HCT116 (cell line): ENCODE measurements around the gene DNAH5. TPM values are rescaled to one million over a fixed set of nuclear protein-coding genes. Genes with fewer than 3 reads are reported as not detected.
"Not testable (repeated sequence)": the region's sequence is repeated elsewhere in the genome, so short reads cannot be mapped to it uniquely, and the experiment has no call there.

ENCODE experiments used
- ATAC-seq: fragments of 200-7000 bp; cut with Tn5 transposase; 2 replicates; pipeline ENCODE4 v1.9.1; 2020; ENCODE audit warnings: mild to moderate bottlenecking, moderate library complexity
- BruUV-seq: library from RNA; stranded (reverse); fragments of 400-500 nt; replicated peaks from 2 replicates; lab custom pipeline; 2021; lab: Mats Ljungman, UMichigan
- CTCF ChIA-PET: fragments of 300-600 bp; sonication (Branson Sonifier 250); formaldehyde crosslinking; loops from one replicate; lab custom pipeline; 2021; ENCODE audit warnings: antibody characterized with exemption; lab: Charles Lee
- POLR2A ChIA-PET: fragments of 300-600, 350-600 bp; sonication (Branson Sonifier 250); formaldehyde crosslinking; loops from one replicate; lab custom pipeline; 2021; ENCODE audit warnings: antibody characterized with exemption; lab: Charles Lee
- RAD21 ChIA-PET, 2 experiments: fragments of 300-600 bp; sonication (Branson Sonifier 250); formaldehyde crosslinking; loops; one replicate each; lab custom pipeline; 2023; ENCODE audit warnings: low total read pairs in 2 of 2; ENCODE audit not compliant: uncharacterized antibody in 2 of 2, unreplicated experiment in 2 of 2, low non-redundant PET in 1 of 2; lab: Charles Lee
- DNase-seq: peaks from one replicate; pipeline ENCODE4 v3.0.0-alpha.2; 2010; ENCODE audit warnings: low read depth, low spot score
- H2AFZ ChIP-seq: fragments of 200-600 bp; shearing (Covaris generic), sonication (generic); 2 replicates; pipeline ENCODE4 v1.6.1; 2017; ENCODE audit warnings: low read depth, mixed run types, mixed read lengths, antibody characterized with exemption, low read length; ENCODE audit not compliant: poor library complexity, severe bottlenecking
- H3K27ac ChIP-seq: 2 replicates; pipeline ENCODE4 v1.5.1; 2012; ENCODE audit warnings: low read depth, low read length
- H3K27me3 ChIP-seq: fragments of 200-600 bp; sonication (generic); 2 replicates; pipeline ENCODE4 v1.6.1; 2016; ENCODE audit warnings: mixed run types, low read length, mixed read lengths; ENCODE audit not compliant: insufficient read depth
- H3K36me3 ChIP-seq, 2 experiments: fragments of 200-500 bp in 1 of 2; fragments of 200-600 bp in 1 of 2; sonication (Bioruptor generic) in 1 of 2; sonication (generic) in 1 of 2; 2 replicates each; pipeline versions ENCODE4 v1.5.1 to v1.6.1; 2014 to 2016; ENCODE audit warnings: low read length in 2 of 2, inconsistent platforms in 1 of 2, mixed read lengths in 1 of 2, mixed run types in 1 of 2; ENCODE audit not compliant: insufficient read depth in 2 of 2, control insufficient read depth in 1 of 2
- H3K4me1 ChIP-seq, 2 experiments: fragments of 200-600 bp in 1 of 2; sonication (generic) in 1 of 2; 2 replicates each; pipeline versions ENCODE4 v1.5.1 to v1.6.1; 2012 to 2017; ENCODE audit warnings: low read length in 2 of 2, inconsistent platforms in 1 of 2, mild to moderate bottlenecking in 1 of 2, mixed read lengths in 1 of 2, mixed run types in 1 of 2, moderate library complexity in 1 of 2; ENCODE audit not compliant: insufficient read depth in 2 of 2, control insufficient read depth in 1 of 2
- H3K4me2 ChIP-seq: fragments of 200-600 bp; sonication (generic); 2 replicates; pipeline ENCODE4 v1.6.1; 2017; ENCODE audit warnings: mixed run types, low read length, mixed read lengths
- H3K4me3 ChIP-seq, 2 experiments: fragments of 200-600 bp in 1 of 2; sonication (generic) in 1 of 2; replicated peaks in 1 of 2; 2 replicates each; pipeline ENCODE4 v1.5.1; 2011 to 2016; ENCODE audit warnings: low read length in 2 of 2, control low read depth in 1 of 2, low read depth in 1 of 2, mild to moderate bottlenecking in 1 of 2, mixed read lengths in 1 of 2, mixed run types in 1 of 2
- H3K79me2 ChIP-seq: fragments of 200-600 bp; sonication (generic); 2 replicates; pipeline ENCODE4 v1.6.1; 2017; ENCODE audit warnings: mild to moderate bottlenecking, mixed run types, low read length, moderate library complexity, mixed read lengths; ENCODE audit not compliant: insufficient read depth
- H3K9ac ChIP-seq: fragments of 200-600 bp; sonication (generic); 2 replicates; pipeline ENCODE4 v1.6.1; 2016; ENCODE audit warnings: low read length, mixed read lengths
- H3K9me2 ChIP-seq: fragments of 200-600 bp; sonication (generic), shearing (Covaris generic); 2 replicates; pipeline ENCODE4 v1.6.1; 2017; ENCODE audit warnings: mixed run types, mild to moderate bottlenecking, moderate library complexity; ENCODE audit not compliant: insufficient read depth
- H3K9me3 ChIP-seq, 2 experiments: fragments of 200-500 bp in 1 of 2; fragments of 200-600 bp in 1 of 2; sonication (Bioruptor generic) in 1 of 2; sonication (generic) in 1 of 2; 2 replicates each; pipeline ENCODE4 v1.6.1; 2014 to 2017; ENCODE audit warnings: low read length in 2 of 2, mixed read lengths in 2 of 2, inconsistent platforms in 1 of 2, low read depth in 1 of 2, mild to moderate bottlenecking in 1 of 2, mixed run types in 1 of 2, moderate library complexity in 1 of 2; ENCODE audit not compliant: control insufficient read depth in 1 of 2, insufficient read depth in 1 of 2
- H4K20me1 ChIP-seq: fragments of 200-600 bp; sonication (generic), shearing (Covaris generic); 2 replicates; pipeline ENCODE4 v1.6.1; 2017; ENCODE audit warnings: mixed run types, mild to moderate bottlenecking, moderate library complexity; ENCODE audit not compliant: insufficient read depth
- CBX3 ChIP-seq: IDR thresholded peaks from 2 replicates; pipeline ENCODE4 v1.6.1; 2012; ENCODE audit warnings: low read depth
- CEBPB ChIP-seq: IDR thresholded peaks from 2 replicates; pipeline ENCODE4 v1.6.1; 2012; ENCODE audit warnings: low read depth
- ELF1 ChIP-seq: IDR thresholded peaks from 2 replicates; pipeline ENCODE4 v1.6.1; 2012; ENCODE audit warnings: low read depth, borderline replicate concordance
- EZH2 ChIP-seq: fragments of 200-600 bp; sonication (generic); IDR thresholded peaks from 2 replicates; pipeline ENCODE4 v1.6.1; 2017; ENCODE audit warnings: antibody characterized with exemption, mixed run types
- FOSL1 ChIP-seq: IDR thresholded peaks from 2 replicates; pipeline ENCODE4 v1.6.1; 2012; ENCODE audit warnings: low read depth
- POLR2AphosphoS5 ChIP-seq: IDR thresholded peaks from 2 replicates; pipeline ENCODE4 v1.6.1; 2011; ENCODE audit warnings: mild to moderate bottlenecking, low read depth, low read length, moderate library complexity
- RAD21 ChIP-seq: IDR thresholded peaks from 2 replicates; pipeline ENCODE4 v1.6.1; 2012; ENCODE audit warnings: low read depth, mild to moderate bottlenecking
- SIN3A ChIP-seq: IDR thresholded peaks from 2 replicates; pipeline ENCODE4 v1.6.1; 2012; ENCODE audit warnings: low read depth
- SP1 ChIP-seq: IDR thresholded peaks from 2 replicates; pipeline ENCODE4 v1.6.1; 2012; ENCODE audit warnings: low read depth
- SRF ChIP-seq: IDR thresholded peaks from 2 replicates; pipeline ENCODE4 v1.6.1; 2012; ENCODE audit warnings: low read depth
- TCF7L2 ChIP-seq: IDR thresholded peaks from 2 replicates; pipeline ENCODE4 v1.7.0; 2011; ENCODE audit warnings: borderline replicate concordance, inconsistent platforms; ENCODE audit not compliant: insufficient read depth, insufficient read length; ENCODE audit errors: extremely low read depth
- intact Hi-C: fragments of 100-400 bp; cut with micrococcal nuclease; formaldehyde crosslinking; loops from 2 replicates; pipeline ENCODE4 v1.10.0; 2022
- total RNA-seq: library from RNA; stranded (reverse); gene quantifications from one replicate; pipeline ENCODE4 v1.2.1, GENCODE V29; 2021; ENCODE audit not compliant: unreplicated experiment
- TF ChIP-seq, protein P1 (sequence below), 3 experiments: fragments of 200-600 bp in 1 of 3; sonication (generic) in 1 of 3; IDR thresholded peaks in 2 of 3; conservative IDR thresholded peaks in 1 of 3; 2 replicates each; pipeline ENCODE4 v1.5.1; 2012 to 2017; ENCODE audit warnings: low read depth in 2 of 3, low read length in 2 of 3, antibody characterized with exemption in 1 of 3, borderline replicate concordance in 1 of 3, control low read depth in 1 of 3, mild to moderate bottlenecking in 1 of 3, mixed read lengths in 1 of 3, mixed run types in 1 of 3, moderate library complexity in 1 of 3; ENCODE audit not compliant: insufficient read depth in 1 of 3

Gene DNAH5
- total RNA-seq, 1 experiment from 2014 or later = 0.37 TPM

DNA sequence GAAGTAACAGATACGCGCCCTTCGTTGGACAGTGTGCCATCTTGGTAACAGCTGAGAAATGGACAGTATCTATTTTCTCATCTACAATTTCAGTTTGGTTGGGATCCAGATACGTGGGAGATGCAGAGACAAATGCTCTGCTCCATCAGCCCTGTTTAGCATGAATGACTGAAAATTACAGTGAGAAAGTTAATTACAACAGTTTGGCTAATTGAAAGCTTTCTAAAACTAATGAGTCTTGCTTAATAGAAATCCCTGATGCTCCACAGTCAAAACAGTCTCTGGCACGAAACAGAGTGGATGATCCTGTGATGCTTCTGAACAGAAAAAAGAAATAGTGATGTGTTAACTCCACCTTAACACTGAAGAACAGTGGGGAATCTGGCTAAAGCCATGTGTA, 140.2 kb downstream of the DNAH5 start (continued):
- TF ChIP-seq, protein P1, sequence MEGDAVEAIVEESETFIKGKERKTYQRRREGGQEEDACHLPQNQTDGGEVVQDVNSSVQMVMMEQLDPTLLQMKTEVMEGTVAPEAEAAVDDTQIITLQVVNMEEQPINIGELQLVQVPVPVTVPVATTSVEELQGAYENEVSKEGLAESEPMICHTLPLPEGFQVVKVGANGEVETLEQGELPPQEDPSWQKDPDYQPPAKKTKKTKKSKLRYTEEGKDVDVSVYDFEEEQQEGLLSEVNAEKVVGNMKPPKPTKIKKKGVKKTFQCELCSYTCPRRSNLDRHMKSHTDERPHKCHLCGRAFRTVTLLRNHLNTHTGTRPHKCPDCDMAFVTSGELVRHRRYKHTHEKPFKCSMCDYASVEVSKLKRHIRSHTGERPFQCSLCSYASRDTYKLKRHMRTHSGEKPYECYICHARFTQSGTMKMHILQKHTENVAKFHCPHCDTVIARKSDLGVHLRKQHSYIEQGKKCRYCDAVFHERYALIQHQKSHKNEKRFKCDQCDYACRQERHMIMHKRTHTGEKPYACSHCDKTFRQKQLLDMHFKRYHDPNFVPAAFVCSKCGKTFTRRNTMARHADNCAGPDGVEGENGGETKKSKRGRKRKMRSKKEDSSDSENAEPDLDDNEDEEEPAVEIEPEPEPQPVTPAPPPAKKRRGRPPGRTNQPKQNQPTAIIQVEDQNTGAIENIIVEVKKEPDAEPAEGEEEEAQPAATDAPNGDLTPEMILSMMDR (IDR thresholded peaks at IDR 0.05 in 2 of 3, conservative IDR thresholded peaks at IDR 0.05 in 1 of 3; ENCODE audit: borderline replicate concordance in 1 of 3, insufficient read depth in 1 of 3, low read depth in 2 of 3, low read length in 2 of 3) = no peak
- TF ChIP-seq, all 23 proteins: peak for 0

DNA sequence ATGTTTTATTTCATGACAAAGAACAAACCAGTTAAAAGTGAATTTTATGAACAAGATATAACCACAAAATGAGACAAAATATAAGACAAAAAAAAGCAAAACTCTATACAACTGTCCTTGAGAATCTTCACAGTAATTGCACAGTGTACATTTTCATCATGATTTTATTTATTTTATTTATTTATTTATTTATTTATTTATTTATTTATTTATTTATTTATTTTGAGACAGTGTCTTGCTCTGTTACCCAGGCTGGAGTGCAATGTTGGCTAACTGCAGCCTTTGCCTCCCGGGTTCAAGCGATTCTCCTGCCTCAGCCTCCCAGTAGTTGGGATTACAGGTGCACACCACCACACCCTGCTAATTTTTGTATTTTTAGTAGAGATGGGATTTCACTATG, 145.9 kb downstream of the DNAH5 start:
- H3K27ac ChIP-seq, H2AFZ ChIP-seq, BruUV-seq, H3K4me1 ChIP-seq, DNase-seq, RAD21 ChIA-PET, H3K9me3 ChIP-seq, ATAC-seq, intact Hi-C loops, H3K4me3 ChIP-seq, CTCF ChIA-PET, H3K36me3 ChIP-seq, H3K9me2 ChIP-seq, H4K20me1 ChIP-seq, H3K9ac ChIP-seq, H3K79me2 ChIP-seq, POLR2A ChIA-PET, H3K4me2 ChIP-seq, H3K27me3 ChIP-seq: not testable (repeated sequence)

DNA sequence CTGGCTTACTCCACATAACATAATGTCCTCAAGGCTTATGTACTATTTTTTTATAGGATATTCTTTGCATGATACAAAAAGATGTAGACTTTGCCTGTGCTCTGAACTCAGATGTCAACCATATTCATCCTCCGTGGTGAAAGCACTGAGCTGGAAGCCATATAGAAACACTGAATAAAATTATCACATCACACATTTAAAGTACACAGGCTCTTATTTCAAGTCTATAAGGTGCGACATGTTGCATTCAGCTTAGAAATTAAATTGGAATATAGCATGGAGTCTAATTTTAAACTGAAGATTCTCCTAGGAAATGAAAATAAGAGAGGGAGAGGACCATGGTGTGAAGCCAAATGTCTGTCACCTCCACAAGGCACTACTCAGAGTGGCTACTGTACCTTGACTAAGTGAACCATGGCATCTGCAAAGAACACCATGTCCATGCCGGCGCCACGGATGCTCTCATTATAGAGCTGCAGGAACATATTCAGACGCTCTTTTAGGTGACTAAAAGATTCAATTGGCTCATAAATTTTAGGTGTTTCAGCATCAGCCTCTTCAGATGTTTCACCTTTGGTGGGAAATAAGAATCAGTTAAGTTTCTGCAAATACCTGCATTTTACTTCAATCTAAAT, 158.6 kb downstream of the DNAH5 start:
- H3K79me2 ChIP-seq = no peaks in the 10 kb centered on the region
- ChIA-PET CTCF (no interaction called here), POLR2A (no interaction called here), RAD21 (no interaction called here)
- no peak overlapping the region for H3K4me3 ChIP-seq
- ATAC-seq (no peak), DNase-seq (no peak)
- H3K9me2 ChIP-seq = no peaks in the 10 kb centered on the region
- no TSS peak for BruUV-seq
- H3K27me3 ChIP-seq = no peaks in the 10 kb centered on the region
- no peaks in the 10 kb centered on the region for H4K20me1 ChIP-seq
- H3K27ac ChIP-seq = no peak overlapping the region
- H3K9me3 ChIP-seq = no peaks in the 10 kb centered on the region
- TF ChIP-seq CBX3 = no peak
- no peak for TF ChIP-seq CEBPB
- TF ChIP-seq POLR2AphosphoS5 = no peak
- TF ChIP-seq FOSL1 = no peak
- TF ChIP-seq ELF1 = no peak
- no peak for TF ChIP-seq EZH2
- no peak for TF ChIP-seq SRF
- no peak for TF ChIP-seq TCF7L2
- no peak for TF ChIP-seq SP1
- TF ChIP-seq SIN3A = no peak
- no peak for TF ChIP-seq RAD21
- H3K9ac ChIP-seq = no peak overlapping the region
- H2AFZ ChIP-seq = no peak overlapping the region
- no peaks in the 10 kb centered on the region for H3K4me1 ChIP-seq
- intact Hi-C loops = no loop called here
- H3K4me2 ChIP-seq = no peak overlapping the region
- H3K36me3 ChIP-seq = no peaks in the 10 kb centered on the region
